Coronary artery (tissue), 2 donors: Measurements from ENCODE around the gene ADAMTS6.

Experiments used
- DNase-seq: peaks from one replicate; pipeline ENCODE4 v3.0.0-alpha.2; 2017; ENCODE audit warnings: low spot score
- H3K27ac ChIP-seq, 2 donors: fragments of 200-600 bp; sonication (generic); one replicate each; pipeline ENCODE4 v1.5.1; 2016 to 2019
- H3K4me3 ChIP-seq: fragments of 200-600 bp; sonication (generic); 2 replicates; pipeline ENCODE4 v1.5.1; 2016; ENCODE audit warnings: mild to moderate bottlenecking, moderate library complexity
- CTCF ChIP-seq: fragments of 200-600 bp; sonication (generic); IDR thresholded peaks from one replicate; pipeline ENCODE4 v1.5.1; 2019; ENCODE audit warnings: antibody characterized with exemption

Gene ADAMTS6

GRCh38 chr5:65128226-65128625, 353.5 kb downstream of the ADAMTS6 start:
- no peak overlapping the region for H3K27ac ChIP-seq
- no peak for TF ChIP-seq CTCF
- no peak overlapping the region for H3K4me3 ChIP-seq
- no peak for DNase-seq

- Histone ChIP-seq H3K4me3 (no peak overlapping the region), H3K27ac (peak overlapping the region; percentile 9 to 24)
- TF ChIP-seq CTCF, result no peak
- no peak for DNase-seq
Observed at GRCh38 chr5:65127161-65127901, 354.4 kb downstream of the ADAMTS6 start.

GRCh38 chr5:65126542-65127069, 355.1 kb downstream of the ADAMTS6 start:
- no peak for DNase-seq
- peak overlapping the region in 1 of 2 donors; percentile 53 for H3K27ac ChIP-seq
- no peak for TF ChIP-seq CTCF
- H3K4me3 ChIP-seq, result no peak overlapping the region

GRCh38 chr5:65125591-65126541, 355.9 kb downstream of the ADAMTS6 start:
- no peak overlapping the region for H3K4me3 ChIP-seq
- H3K27ac ChIP-seq, result peak overlapping the region in 1 of 2 donors; percentile 53
- no peak for DNase-seq
- TF ChIP-seq CTCF, result no peak

- no peak for DNase-seq
- no peak overlapping the region for H3K4me3 ChIP-seq
- H3K27ac ChIP-seq, result no peak overlapping the region
- no peak for TF ChIP-seq CTCF
Observed at GRCh38 chr5:65121880-65122436, 359.8 kb downstream of the ADAMTS6 start.

- Histone ChIP-seq H3K27ac (no peak overlapping the region), H3K4me3 (no peak overlapping the region)
- DNase-seq, result no peak
- no peak for TF ChIP-seq CTCF
Observed at GRCh38 chr5:65120371-65120967, 361.3 kb downstream of the ADAMTS6 start.
